Fibroblast of the aortic adventitia (primary cell): Measurements from ENCODE around the gene MGAT4D. TPM values are rescaled to one million over a fixed set of nuclear protein-coding genes. Genes with fewer than 3 reads are reported as not detected.

Experiments used
- DNase-seq: peaks from one replicate; pipeline ENCODE4 v3.0.0-alpha.2; 2010; ENCODE audit warnings: low read depth
- H3K4me3 ChIP-seq: 2 replicates; pipeline ENCODE4 v1.5.1; 2011; ENCODE audit warnings: low read depth, mild to moderate bottlenecking, control low read depth, low read length, moderate library complexity
- CTCF ChIP-seq: IDR thresholded peaks from 2 replicates; pipeline ENCODE4 v1.5.1; 2011; ENCODE audit warnings: mild to moderate bottlenecking, low read length, control low read depth, inconsistent platforms; ENCODE audit not compliant: insufficient read depth
- total RNA-seq: library from RNA; depleted of rRNA; stranded (reverse); fragments of >200 nt; gene quantifications from 2 replicates; pipeline ENCODE4 v1.2.3, GENCODE V29; 2012; ENCODE audit warnings: low replicate concordance

MGAT4D gene
- total RNA-seq, 1 donor: not detected

- no peak for DNase-seq
- no peak for TF ChIP-seq CTCF
- no peak overlapping the region for H3K4me3 ChIP-seq
These were observed 6.2 kb upstream of the MGAT4D start for GRCh38 chr4:140504261-140504660.

DNA sequence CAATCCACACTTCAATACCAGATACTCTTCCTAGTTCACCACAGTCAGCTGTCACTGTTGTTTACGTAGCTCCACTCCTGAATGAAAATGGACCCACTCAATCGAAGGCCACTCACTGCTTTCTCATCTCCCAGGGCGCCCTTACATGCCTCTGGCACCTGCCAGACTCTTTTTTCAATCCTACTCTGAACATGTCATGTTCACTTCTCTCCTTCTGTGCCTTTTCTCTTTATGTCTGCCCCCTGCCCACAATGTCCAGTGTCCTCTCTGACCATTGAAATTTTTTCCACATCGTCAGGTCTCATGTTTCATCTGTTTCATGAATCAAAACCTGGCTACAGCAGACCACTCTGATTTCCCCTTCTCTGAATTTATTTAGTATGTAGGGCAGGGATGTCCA lies 1.3 kb upstream of the MGAT4D start:
- DNase-seq: no peak
- no peak for TF ChIP-seq CTCF
- H3K4me3 ChIP-seq: no peak overlapping the region

DNA sequence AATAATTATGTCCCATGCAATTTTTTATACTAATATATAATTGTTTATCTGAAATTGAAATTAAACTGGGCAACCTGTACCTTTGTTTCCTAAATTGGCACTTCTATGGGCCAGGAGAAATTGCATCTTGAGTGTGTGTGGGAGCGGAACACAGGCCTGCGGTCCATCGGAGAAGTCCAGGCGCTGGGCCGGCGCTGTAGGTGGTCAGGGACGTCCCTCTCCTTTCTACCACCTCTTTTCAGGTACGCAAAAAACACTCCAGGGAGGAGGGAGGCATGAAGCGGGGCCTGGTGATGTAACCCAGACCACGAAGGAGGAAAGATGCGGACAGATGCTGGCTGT lies 717 bp downstream of the MGAT4D start:
- no peak for TF ChIP-seq CTCF
- no peak for DNase-seq
- no peak overlapping the region for H3K4me3 ChIP-seq

DNA sequence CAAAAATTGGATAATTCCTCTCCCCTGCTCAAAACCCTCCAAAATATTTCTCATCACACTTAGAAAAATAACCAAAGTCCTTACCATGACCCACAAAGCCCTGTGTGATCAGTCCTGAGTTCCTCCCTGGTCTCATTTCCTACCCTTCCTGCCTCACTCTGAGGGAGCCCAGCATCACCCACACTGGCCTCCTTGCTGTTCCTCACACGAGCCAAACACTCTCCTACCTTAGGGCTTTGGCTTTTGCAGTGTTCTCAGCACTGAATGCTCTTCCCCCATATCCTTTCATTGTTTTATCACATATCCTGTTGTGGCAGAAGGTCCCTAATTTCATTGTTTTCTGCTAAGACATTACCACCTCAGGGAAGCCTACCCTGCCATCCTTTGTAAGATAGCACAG lies 12.2 kb downstream of the MGAT4D start:
- H3K4me3 ChIP-seq: no peak overlapping the region
- no peak for DNase-seq
- TF ChIP-seq CTCF: no peak

- H3K4me3 ChIP-seq: no peak overlapping the region
- DNase-seq: no peak
- TF ChIP-seq CTCF: no peak
These were observed 14.6 kb downstream of the MGAT4D start for GRCh38 chr4:140483445-140483844.

DNA sequence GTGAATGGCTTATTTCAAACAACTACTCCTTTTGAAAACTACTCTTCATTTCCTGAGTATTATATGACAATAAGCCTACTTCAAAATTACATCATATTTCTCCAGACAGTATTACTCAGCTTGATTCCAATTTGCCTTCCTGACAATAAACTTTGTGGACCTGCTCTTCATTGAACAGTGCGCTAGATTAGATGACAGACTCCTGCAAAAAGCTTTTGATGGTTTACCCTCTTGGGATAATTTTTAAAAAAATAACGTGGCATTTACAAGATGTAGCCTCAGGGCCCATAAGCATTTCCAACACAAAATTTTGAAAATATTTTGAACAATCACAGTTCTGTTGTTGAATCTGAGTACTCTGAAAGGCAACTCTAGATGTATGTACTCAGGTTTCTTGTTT lies 25.9 kb downstream of the MGAT4D start:
- DNase-seq: no peak
- TF ChIP-seq CTCF: no peak
- H3K4me3 ChIP-seq: no peak overlapping the region
